Right atrium auricular region (tissue), 2 donors: Measurements from ENCODE around the gene SLCO2A1. TPM values are rescaled to one million over a fixed set of nuclear protein-coding genes. Genes with fewer than 3 reads are reported as not detected.

Source experiments
- DNase-seq: peaks from one replicate; pipeline ENCODE4 v3.0.0-alpha.2; 2019; ENCODE audit warnings: low spot score
- H3K27ac ChIP-seq, 2 donors: fragments of 200-600 bp; sonication (generic); 1 replicate in 1 of 2; 2 replicates in 1 of 2; pipeline ENCODE4 v1.5.1; 2016 to 2019
- H3K27me3 ChIP-seq, 2 donors: fragments of 200-600 bp; sonication (generic); one replicate each; pipeline versions ENCODE4 v1.5.1 to v1.6.0; 2017 to 2019
- H3K36me3 ChIP-seq: fragments of 200-600 bp; sonication (generic); one replicate; pipeline ENCODE4 v1.5.1; 2016
- H3K4me1 ChIP-seq, 2 donors: fragments of 200-600 bp; sonication (generic); one replicate each; pipeline versions ENCODE4 v1.5.1 to v1.6.0; 2017 to 2019
- H3K4me3 ChIP-seq, 2 donors: fragments of 200-600 bp; sonication (generic); 1 replicate in 1 of 2; 2 replicates in 1 of 2; pipeline ENCODE4 v1.5.1; 2017 to 2019; ENCODE audit warnings: mild to moderate bottlenecking in 1 of 2, moderate library complexity in 1 of 2
- H3K9me3 ChIP-seq, 2 donors: fragments of 200-600 bp; sonication (generic); one replicate each; pipeline ENCODE4 v1.5.1; 2019
- CTCF ChIP-seq, 2 donors: fragments of 200-600 bp; sonication (generic); IDR thresholded peaks; one replicate each; pipeline ENCODE4 v1.5.1; 2019; ENCODE audit warnings: antibody characterized with exemption in 2 of 2
- total RNA-seq, 2 donors: library from RNA; depleted of rRNA; stranded (reverse); fragments of >200 nt; gene quantifications; one replicate each; pipeline ENCODE4 v1.1.0, GENCODE V29; 2016

Gene SLCO2A1
- total RNA-seq, 2 donors from 2014 or later = 15.1 to 36.4 TPM

GRCh38 chr3:133928903-133929607 lies 100.7 kb downstream of the SLCO2A1 start:
- H3K4me1 ChIP-seq = peaks cover 0 to 11% of the 10 kb centered on the region in 2 donors
- H3K4me3 ChIP-seq = no peak overlapping the region
- peak; percentile 28 for DNase-seq
- no peaks in the 10 kb centered on the region for H3K36me3 ChIP-seq
- no peaks in the 10 kb centered on the region for H3K27me3 ChIP-seq
- TF ChIP-seq CTCF (IDR thresholded peaks at IDR 0.05) = no peak
- no peaks in the 10 kb centered on the region for H3K9me3 ChIP-seq
- H3K27ac ChIP-seq = no peak overlapping the region

DNA sequence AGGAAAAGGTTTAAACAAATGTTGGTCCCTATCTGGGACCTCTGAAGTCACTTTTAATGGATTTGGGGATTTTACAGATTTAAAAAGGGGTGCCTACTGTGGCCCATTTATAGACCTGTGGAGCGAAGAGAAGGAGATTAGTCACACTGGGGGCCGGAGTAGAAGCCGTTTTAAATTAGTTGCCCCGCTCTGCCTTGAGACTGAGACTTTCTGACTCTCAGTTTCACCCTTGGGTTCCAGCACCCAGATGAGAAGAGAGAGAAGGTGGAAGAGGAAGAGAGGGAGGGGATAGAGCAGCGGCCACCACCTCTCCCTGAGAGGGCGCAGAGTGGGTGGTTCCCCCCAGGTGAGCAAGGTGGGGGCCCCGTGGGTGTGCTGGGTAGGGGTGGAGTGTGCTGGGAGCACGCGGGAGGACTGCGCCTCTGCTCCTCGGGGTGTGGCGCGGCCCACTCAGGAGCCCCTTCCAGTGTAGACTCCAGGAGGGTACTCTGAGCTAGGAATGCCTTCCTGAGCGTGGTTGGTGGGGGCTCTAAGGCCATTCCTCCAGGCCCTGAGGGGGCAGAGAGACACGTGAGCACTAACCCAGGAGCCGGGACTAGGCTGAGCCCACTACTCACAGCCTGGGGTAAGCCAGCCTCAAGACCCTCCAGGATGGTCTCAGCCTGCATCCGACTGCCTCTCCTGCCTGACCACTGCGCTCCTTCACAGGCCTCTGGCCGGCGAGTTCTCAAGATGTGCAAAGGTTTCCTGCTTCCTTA lies 101.4 kb downstream of the SLCO2A1 start:
- no peaks in the 10 kb centered on the region for H3K36me3 ChIP-seq
- H3K27ac ChIP-seq = no peak overlapping the region
- H3K4me3 ChIP-seq = peak overlapping the region in 1 of 2 donors; percentile 59
- peaks cover 0 to 11% of the 10 kb centered on the region in 2 donors for H3K4me1 ChIP-seq
- no peak for TF ChIP-seq CTCF (IDR thresholded peaks at IDR 0.05)
- no peaks in the 10 kb centered on the region for H3K9me3 ChIP-seq
- peak; percentile 50 for DNase-seq
- no peaks in the 10 kb centered on the region for H3K27me3 ChIP-seq

GRCh38 chr3:133927540-133928066 lies 102.1 kb downstream of the SLCO2A1 start:
- no peak for DNase-seq
- TF ChIP-seq CTCF (IDR thresholded peaks at IDR 0.05) = peak; percentile 82 to 93

DNA sequence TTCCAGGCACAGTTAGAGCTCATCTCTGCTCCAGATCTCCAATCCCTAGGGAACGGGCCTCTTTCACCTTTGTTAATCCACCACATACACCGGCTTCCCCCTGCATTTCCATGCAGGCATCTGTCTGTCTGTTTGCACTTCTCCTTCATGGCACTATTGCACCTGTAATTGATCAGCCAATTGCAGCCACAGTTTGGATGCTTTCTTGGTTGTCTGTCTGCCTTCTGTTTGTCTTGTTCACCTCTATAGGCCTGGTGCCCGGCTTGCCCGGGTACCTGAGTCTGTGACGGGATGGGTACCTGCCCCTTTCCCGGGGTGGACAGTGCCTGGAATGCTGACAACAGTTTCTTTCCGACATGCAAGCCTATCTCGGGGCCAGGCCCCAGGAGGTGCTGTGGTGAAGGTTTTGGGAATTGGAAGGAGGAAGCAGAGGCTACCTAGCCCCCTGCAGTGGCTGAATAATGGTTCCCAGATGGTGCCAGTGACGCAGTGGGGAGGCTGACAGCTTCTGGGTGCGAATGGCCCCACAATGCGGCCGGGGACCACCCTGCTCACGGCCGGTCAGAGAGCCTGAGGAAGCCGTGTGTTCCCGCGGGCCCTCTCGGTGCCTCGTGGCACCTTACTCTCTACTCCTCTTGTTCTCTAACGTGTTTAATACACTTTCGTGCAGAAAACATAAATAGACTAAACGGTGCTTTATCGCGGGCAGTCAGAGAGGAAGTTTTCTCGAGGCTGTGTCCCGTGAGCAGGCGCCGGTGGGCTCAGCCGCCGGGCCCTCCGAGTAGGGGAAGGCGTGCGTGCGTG lies 102.8 kb downstream of the SLCO2A1 start:
- no peak for DNase-seq
- Histone ChIP-seq H3K27ac (no peak overlapping the region), H3K27me3 (no peaks in the 10 kb centered on the region), H3K4me1 (peaks cover 0 to 11% of the 10 kb centered on the region in 2 donors), H3K4me3 (peak overlapping the region; percentile 53 to 59), H3K36me3 (no peaks in the 10 kb centered on the region), H3K9me3 (no peaks in the 10 kb centered on the region)
- no peak for TF ChIP-seq CTCF (IDR thresholded peaks at IDR 0.05)

More at GRCh38 chr3:133927540-133928066, 102.1 kb downstream of the SLCO2A1 start:
- Histone ChIP-seq H3K9me3 (no peaks in the 10 kb centered on the region), H3K27ac (no peak overlapping the region), H3K4me1 (peaks cover 0 to 11% of the 10 kb centered on the region in 2 donors), H3K36me3 (no peaks in the 10 kb centered on the region), H3K27me3 (no peaks in the 10 kb centered on the region), H3K4me3 (peak overlapping the region; percentile 53 to 59)

DNA sequence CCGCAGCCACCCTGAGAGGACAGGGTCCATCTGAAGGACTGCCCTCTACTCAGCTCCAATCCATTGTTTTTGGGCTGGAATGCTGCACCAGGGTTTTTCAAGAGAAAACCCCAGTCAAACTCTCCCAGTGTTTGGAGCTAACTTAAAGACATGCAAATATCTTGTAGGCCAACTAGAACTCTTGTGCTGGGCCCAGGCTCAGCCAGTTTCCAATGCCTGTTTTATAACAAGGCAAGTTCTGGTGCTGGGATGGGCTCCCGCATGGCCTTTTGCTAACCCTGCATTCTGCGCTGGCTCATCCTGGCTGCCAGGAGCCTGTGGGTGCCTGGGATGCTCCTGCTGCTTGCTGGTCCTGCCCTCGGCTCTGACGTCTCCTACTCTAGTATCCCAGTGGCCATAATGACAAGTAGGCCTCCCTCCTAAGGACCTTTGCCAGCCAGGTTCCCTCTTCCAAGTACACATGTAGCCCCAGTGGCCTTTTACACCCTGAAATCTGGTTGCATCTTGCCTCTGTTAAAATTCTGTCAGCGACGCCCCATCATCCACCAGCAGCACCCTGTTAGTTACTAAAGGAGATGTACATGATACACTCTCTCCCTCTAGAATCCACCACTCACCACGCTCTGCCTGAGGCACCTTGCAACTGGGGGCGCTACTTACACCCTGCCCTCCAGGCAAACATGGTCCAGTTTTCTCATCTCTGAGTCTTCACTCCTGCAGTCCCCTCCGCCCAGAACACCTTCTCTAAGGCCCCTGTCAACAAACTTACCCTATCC lies 103.6 kb downstream of the SLCO2A1 start:
- no peak overlapping the region for H3K27ac ChIP-seq
- no peaks in the 10 kb centered on the region for H3K36me3 ChIP-seq
- no peak for DNase-seq
- peaks cover 0 to 11% of the 10 kb centered on the region in 2 donors for H3K4me1 ChIP-seq
- no peaks in the 10 kb centered on the region for H3K27me3 ChIP-seq
- no peak overlapping the region for H3K4me3 ChIP-seq
- no peaks in the 10 kb centered on the region for H3K9me3 ChIP-seq
- TF ChIP-seq CTCF (IDR thresholded peaks at IDR 0.05) = no peak
